ENCODE data around the gene BCL2L1. TPM values are rescaled to one million over a fixed set of nuclear protein-coding genes. Genes with fewer than 3 reads are reported as not detected.

BCL2L1 gene
- total RNA-seq, 2 experiments from 2014 or later, result 107 to 121 TPM

GRCh38 chr20:31716351-31716750 lies 6.3 kb downstream of the BCL2L1 start:
- ATAC-seq (no peak), DNase-seq (no peak)
- H3K27me3 Mint-ChIP-seq, result no peaks in the 10 kb centered on the region
- H3K9me3 Mint-ChIP-seq (ENCODE audit: low read depth), result no peaks in the 10 kb centered on the region
- intact Hi-C loops (cut with DNase I, micrococcal nuclease), result no loop called here
- peak overlapping the region; percentile 97 for H3K4me3 Mint-ChIP-seq
- peaks cover 65% of the 10 kb centered on the region for H3K4me1 Mint-ChIP-seq
- H3K27ac Mint-ChIP-seq, result peak overlapping the region; percentile 94
- CTCF ChIA-PET, result interaction anchor here (0.7 to 3.0 kb wide), 7 partner anchors 11 to 112 kb away, joined by 3 to 13 read pairs (median 4); no protein-coding TSS in a partner anchor
- POLR2A ChIA-PET, result interaction anchor here (0.6 kb wide), 1 partner anchor 55 kb away, joined by 3 read pairs; no protein-coding TSS in a partner anchor
- peaks cover 98% of the 10 kb centered on the region for H3K36me3 Mint-ChIP-seq (ENCODE audit: low read depth)

- Mint-ChIP-seq H3K36me3 (ENCODE audit: low read depth) (peaks cover 98% of the 10 kb centered on the region), H3K27me3 (no peaks in the 10 kb centered on the region), H3K9me3 (ENCODE audit: low read depth) (no peaks in the 10 kb centered on the region), H3K4me1 (peaks cover 70% of the 10 kb centered on the region), H3K4me3 (peak overlapping the region; percentile 97), H3K27ac (peak overlapping the region; percentile 94)
- DNase-seq (no peak), ATAC-seq (no peak)
- ChIA-PET POLR2A (no interaction called here), CTCF (interaction anchor here (0.6 to 3.0 kb wide), 7 partner anchors 8 to 112 kb away, joined by 3 to 13 read pairs (median 4); no protein-coding TSS in a partner anchor)
- intact Hi-C loops (cut with DNase I, micrococcal nuclease), result no loop called here
These were observed 6.9 kb downstream of the BCL2L1 start for GRCh38 chr20:31715766-31716165.

GRCh38 chr20:31713312-31714273 lies 9.1 kb downstream of the BCL2L1 start:
- ATAC-seq (no peak), DNase-seq (no peak)
- CTCF ChIA-PET, result interaction anchor here (0.6 to 1.5 kb wide), 9 partner anchors 9 to 144 kb away, joined by 3 to 6 read pairs (median 3); partner anchors contain the start of gene BCL2L1
- Mint-ChIP-seq H3K27ac (peak overlapping the region; percentile 87), H3K27me3 (no peaks in the 10 kb centered on the region), H3K36me3 (ENCODE audit: low read depth) (peaks cover 93% of the 10 kb centered on the region), H3K4me1 (peaks cover 87% of the 10 kb centered on the region), H3K4me3 (peak overlapping the region; percentile 41), H3K9me3 (ENCODE audit: low read depth) (no peaks in the 10 kb centered on the region)
- intact Hi-C loops (cut with DNase I, micrococcal nuclease), result no loop called here
- POLR2A ChIA-PET, result interaction anchor here (0.6 to 1.5 kb wide), 2 partner anchors 52 to 239 kb away, joined by 3 read pairs; partner anchors contain the start of gene PDRG1

GRCh38 chr20:31712564-31713311 lies 9.9 kb downstream of the BCL2L1 start:
- Mint-ChIP-seq H3K9me3 (ENCODE audit: low read depth) (no peaks in the 10 kb centered on the region), H3K4me1 (peaks cover 91% of the 10 kb centered on the region), H3K4me3 (peak overlapping the region; percentile 41), H3K27ac (peak overlapping the region; percentile 87), H3K27me3 (no peaks in the 10 kb centered on the region), H3K36me3 (ENCODE audit: low read depth) (peaks cover 92% of the 10 kb centered on the region)
- no peak for DNase-seq
- ChIA-PET POLR2A (interaction anchor here (0.6 kb wide), 2 partner anchors 38 to 239 kb away, joined by 3 to 5 read pairs; partner anchors contain the start of gene PDRG1), CTCF (interaction anchor here (1.0 to 1.7 kb wide), 5 partner anchors 11 to 150 kb away, joined by 3 to 6 read pairs (median 4); no protein-coding TSS in a partner anchor)
- intact Hi-C loops (cut with DNase I, micrococcal nuclease), result no loop called here
- ATAC-seq, result no peak

GRCh38 chr20:31712112-31712553 lies 10.5 kb downstream of the BCL2L1 start:
- ATAC-seq (no peak), DNase-seq (no peak)
- ChIA-PET CTCF (interaction anchor here (1.0 to 2.5 kb wide), 4 partner anchors 12 to 149 kb away, joined by 3 to 14 read pairs (median 4); no protein-coding TSS in a partner anchor), POLR2A (interaction anchor here (0.6 kb wide), 1 partner anchor 38 kb away, joined by 5 read pairs; no protein-coding TSS in a partner anchor)
- intact Hi-C loops (cut with DNase I, micrococcal nuclease), result no loop called here
- Mint-ChIP-seq H3K4me1 (peaks cover 88% of the 10 kb centered on the region), H3K27me3 (no peaks in the 10 kb centered on the region), H3K9me3 (ENCODE audit: low read depth) (no peaks in the 10 kb centered on the region), H3K27ac (peak overlapping the region; percentile 72), H3K4me3 (no peak overlapping the region), H3K36me3 (ENCODE audit: low read depth) (peaks cover 92% of the 10 kb centered on the region)

- Mint-ChIP-seq H3K27me3 (no peaks in the 10 kb centered on the region), H3K9me3 (ENCODE audit: low read depth) (no peaks in the 10 kb centered on the region), H3K4me1 (peaks cover 88% of the 10 kb centered on the region), H3K27ac (peak overlapping the region; percentile 72), H3K36me3 (ENCODE audit: low read depth) (peaks cover 92% of the 10 kb centered on the region), H3K4me3 (no peak overlapping the region)
- intact Hi-C loops (cut with DNase I, micrococcal nuclease), result no loop called here
- CTCF ChIA-PET, result interaction anchor here (1.0 to 2.5 kb wide), 5 partner anchors 11 to 149 kb away, joined by 3 to 14 read pairs (median 3); no protein-coding TSS in a partner anchor
- DNase-seq (no peak), ATAC-seq (peak; percentile 9)
- POLR2A ChIA-PET, result no interaction called here
These were observed 11.2 kb downstream of the BCL2L1 start for GRCh38 chr20:31711179-31712111.

- ATAC-seq, result no peak
- DNase-seq, result no peak
- POLR2A ChIA-PET, result no interaction called here
- Mint-ChIP-seq H3K9me3 (ENCODE audit: low read depth) (no peaks in the 10 kb centered on the region), H3K4me3 (no peak overlapping the region), H3K4me1 (peaks cover 88% of the 10 kb centered on the region), H3K36me3 (ENCODE audit: low read depth) (peaks cover 91% of the 10 kb centered on the region), H3K27ac (peak overlapping the region; percentile 72), H3K27me3 (no peaks in the 10 kb centered on the region)
- CTCF ChIA-PET, result interaction anchor here (1.2 to 2.5 kb wide), 5 partner anchors 10 to 49 kb away, joined by 3 to 14 read pairs (median 4); no protein-coding TSS in a partner anchor
- intact Hi-C loops (cut with DNase I, micrococcal nuclease), result no loop called here
These were observed 12.1 kb downstream of the BCL2L1 start for GRCh38 chr20:31710423-31711108.

GRCh38 chr20:31709939-31710338 lies 12.7 kb downstream of the BCL2L1 start:
- peak overlapping the region; percentile 15 for H3K27ac Mint-ChIP-seq

GRCh38 chr20:31708736-31709534 lies 13.7 kb downstream of the BCL2L1 start:
- CTCF ChIA-PET, result interaction anchor here (0.7 to 1.5 kb wide), 2 partner anchors 10 to 136 kb away, joined by 3 to 5 read pairs; no protein-coding TSS in a partner anchor
- ATAC-seq (no peak), DNase-seq (no peak)
- POLR2A ChIA-PET, result interaction anchor here (0.6 to 0.9 kb wide), 2 partner anchors 10 to 31 kb away, joined by 3 read pairs; no protein-coding TSS in a partner anchor
- Mint-ChIP-seq H3K4me3 (no peak overlapping the region), H3K27ac (peak overlapping the region; percentile 56), H3K27me3 (no peaks in the 10 kb centered on the region), H3K9me3 (ENCODE audit: low read depth) (no peaks in the 10 kb centered on the region), H3K4me1 (peaks cover 76% of the 10 kb centered on the region), H3K36me3 (ENCODE audit: low read depth) (peaks cover 87% of the 10 kb centered on the region)
- intact Hi-C loops (cut with DNase I, micrococcal nuclease), result no loop called here

More at GRCh38 chr20:31709939-31710338, 12.7 kb downstream of the BCL2L1 start:
- ATAC-seq (no peak), DNase-seq (no peak)
- CTCF ChIA-PET, result interaction anchor here (1.2 to 2.5 kb wide), 3 partner anchors 10 to 14 kb away, joined by 4 to 14 read pairs (median 6); no protein-coding TSS in a partner anchor
- Mint-ChIP-seq H3K4me3 (no peak overlapping the region), H3K9me3 (ENCODE audit: low read depth) (no peaks in the 10 kb centered on the region), H3K36me3 (ENCODE audit: low read depth) (peaks cover 89% of the 10 kb centered on the region), H3K27me3 (no peaks in the 10 kb centered on the region), H3K4me1 (peaks cover 82% of the 10 kb centered on the region)
- POLR2A ChIA-PET, result interaction anchor here (0.9 kb wide), 1 partner anchor 11 kb away, joined by 3 read pairs; no protein-coding TSS in a partner anchor
- intact Hi-C loops (cut with DNase I, micrococcal nuclease), result no loop called here
